Type B pancreatic cell (in vitro differentiated cells): Measurements from ENCODE around the gene RNF144B. TPM values are rescaled to one million over a fixed set of nuclear protein-coding genes. Genes with fewer than 3 reads are reported as not detected.
"Not testable (repeated sequence)": the region's sequence is repeated elsewhere in the genome, so short reads cannot be mapped to it uniquely, and the experiment has no call there.

Experiments used
- DNase-seq: peaks from one replicate; pipeline ENCODE4 v3.0.0; 2021; ENCODE audit warnings: mixed read lengths; ENCODE audit not compliant: unreplicated experiment; ENCODE audit errors: extremely low spot score
- H3K27ac Mint-ChIP-seq: 2 replicates; pipeline ENCODE4 v1.8.0; 2021; ENCODE audit warnings: mild to moderate bottlenecking, mixed read lengths
- H3K27me3 Mint-ChIP-seq: 2 replicates; pipeline ENCODE4 v1.8.0; 2021; ENCODE audit warnings: mixed read lengths
- H3K36me3 Mint-ChIP-seq: 2 replicates; pipeline ENCODE4 v1.8.0; 2021; ENCODE audit warnings: mixed read lengths
- H3K4me1 Mint-ChIP-seq: one replicate; pipeline ENCODE4 v1.8.0; 2021; ENCODE audit warnings: mixed read lengths; ENCODE audit not compliant: unreplicated experiment
- H3K4me3 Mint-ChIP-seq: 2 replicates; pipeline ENCODE4 v1.8.0; 2021; ENCODE audit warnings: mild to moderate bottlenecking, mixed read lengths
- H3K9me3 Mint-ChIP-seq: 2 replicates; pipeline ENCODE4 v1.8.0; 2021; ENCODE audit warnings: mixed read lengths
- CTCF ChIP-seq: fragments of 200-600 bp; sonication (generic); conservative IDR thresholded peaks from 2 replicates; pipeline ENCODE4 v1.5.0; 2021; ENCODE audit warnings: antibody characterized with exemption, mild to moderate bottlenecking
- total RNA-seq: library from RNA; stranded (reverse); gene quantifications from 2 replicates; pipeline ENCODE4 v1.2.1, GENCODE V29; 2021; ENCODE audit warnings: low replicate concordance

RNF144B gene
- total RNA-seq, 1 donor from 2014 or later: 10.8 TPM

GRCh38 chr6:18446771-18447170 is 59.6 kb downstream of the RNF144B start:
- TF ChIP-seq CTCF: no peak
- peaks cover 3% of the 10 kb centered on the region for H3K36me3 Mint-ChIP-seq
- no peak overlapping the region for H3K27ac Mint-ChIP-seq
- H3K9me3 Mint-ChIP-seq: no peaks in the 10 kb centered on the region
- H3K4me1 Mint-ChIP-seq: no peaks in the 10 kb centered on the region
- no peaks in the 10 kb centered on the region for H3K27me3 Mint-ChIP-seq
- no peak overlapping the region for H3K4me3 Mint-ChIP-seq
- no peak for DNase-seq

- H3K27ac Mint-ChIP-seq: no peak overlapping the region
- H3K4me1 Mint-ChIP-seq: no peaks in the 10 kb centered on the region
- no peak for DNase-seq
- no peak for TF ChIP-seq CTCF
- H3K4me3 Mint-ChIP-seq: no peak overlapping the region
- H3K27me3 Mint-ChIP-seq: no peaks in the 10 kb centered on the region
- H3K9me3 Mint-ChIP-seq: no peaks in the 10 kb centered on the region
- peaks cover 2% of the 10 kb centered on the region for H3K36me3 Mint-ChIP-seq
These were observed 60.4 kb downstream of the RNF144B start for GRCh38 chr6:18447552-18447951.

GRCh38 chr6:18451756-18452155 is 64.6 kb downstream of the RNF144B start:
- no peaks in the 10 kb centered on the region for H3K27me3 Mint-ChIP-seq
- no peaks in the 10 kb centered on the region for H3K9me3 Mint-ChIP-seq
- no peaks in the 10 kb centered on the region for H3K4me1 Mint-ChIP-seq
- no peak overlapping the region for H3K27ac Mint-ChIP-seq
- no peak for DNase-seq
- no peaks in the 10 kb centered on the region for H3K36me3 Mint-ChIP-seq
- H3K4me3 Mint-ChIP-seq: no peak overlapping the region
- TF ChIP-seq CTCF: no peak

GRCh38 chr6:18454446-18454845 is 67.3 kb downstream of the RNF144B start:
- DNase-seq: no peak
- no peaks in the 10 kb centered on the region for H3K9me3 Mint-ChIP-seq
- no peak for TF ChIP-seq CTCF
- H3K36me3 Mint-ChIP-seq: peaks cover 3% of the 10 kb centered on the region
- no peak overlapping the region for H3K27ac Mint-ChIP-seq
- H3K4me3 Mint-ChIP-seq: no peak overlapping the region
- H3K4me1 Mint-ChIP-seq: peaks cover 6% of the 10 kb centered on the region
- H3K27me3 Mint-ChIP-seq: no peaks in the 10 kb centered on the region

GRCh38 chr6:18457065-18457737 is 70.1 kb downstream of the RNF144B start:
- H3K36me3 Mint-ChIP-seq: peaks cover 9% of the 10 kb centered on the region
- TF ChIP-seq CTCF: no peak

GRCh38 chr6:18458086-18458485 is 70.9 kb downstream of the RNF144B start:
- not testable (repeated sequence) for H3K9me3 Mint-ChIP-seq, H3K4me3 Mint-ChIP-seq, DNase-seq, H3K4me1 Mint-ChIP-seq, H3K36me3 Mint-ChIP-seq, H3K27ac Mint-ChIP-seq, H3K27me3 Mint-ChIP-seq

More at GRCh38 chr6:18457065-18457737, 70.1 kb downstream of the RNF144B start:
- peaks cover 6% of the 10 kb centered on the region for H3K9me3 Mint-ChIP-seq
- H3K27ac Mint-ChIP-seq: no peak overlapping the region
- H3K4me1 Mint-ChIP-seq: peaks cover 6% of the 10 kb centered on the region
- H3K4me3 Mint-ChIP-seq: no peak overlapping the region
- DNase-seq: no peak
- no peaks in the 10 kb centered on the region for H3K27me3 Mint-ChIP-seq
